ENCODE measurements around the gene FPGS. TPM values are rescaled to one million over a fixed set of nuclear protein-coding genes. Genes with fewer than 3 reads are reported as not detected.
"Not testable (repeated sequence)": the region's sequence is repeated elsewhere in the genome, so short reads cannot be mapped to it uniquely, and the experiment has no call there.

FPGS gene
- total RNA-seq, 1 donor from 2014 or later, result 42.4 TPM

- Mint-ChIP-seq H3K27me3 (peaks cover 54% of the 10 kb centered on the region), H3K9me3 (no peaks in the 10 kb centered on the region), H3K4me3 (peak overlapping the region; percentile 64), H3K27ac (no peak overlapping the region), H3K36me3 (no peaks in the 10 kb centered on the region), H3K4me1 (ENCODE audit: unreplicated experiment) (peaks cover 5% of the 10 kb centered on the region)
- DNase-seq (ENCODE audit: extremely low spot score, unreplicated experiment), result no peak
- no peak for TF ChIP-seq CTCF (conservative IDR thresholded peaks at IDR 0.05)
Observed at GRCh38 chr9:127755061-127756060, 47.3 kb upstream of the FPGS start.

GRCh38 chr9:127756233-127756632, 46.4 kb upstream of the FPGS start:
- no peaks in the 10 kb centered on the region for H3K36me3 Mint-ChIP-seq
- H3K27me3 Mint-ChIP-seq, result peaks cover 53% of the 10 kb centered on the region
- peak overlapping the region; percentile 64 for H3K4me3 Mint-ChIP-seq
- H3K27ac Mint-ChIP-seq, result no peak overlapping the region
- TF ChIP-seq CTCF (conservative IDR thresholded peaks at IDR 0.05), result no peak
- H3K9me3 Mint-ChIP-seq, result no peaks in the 10 kb centered on the region
- no peak for DNase-seq (ENCODE audit: extremely low spot score, unreplicated experiment)
- peaks cover 5% of the 10 kb centered on the region for H3K4me1 Mint-ChIP-seq (ENCODE audit: unreplicated experiment)

- H3K4me3 Mint-ChIP-seq; H3K27ac Mint-ChIP-seq; H3K36me3 Mint-ChIP-seq; H3K9me3 Mint-ChIP-seq; H3K4me1 Mint-ChIP-seq (ENCODE audit: unreplicated experiment); DNase-seq (ENCODE audit: extremely low spot score, unreplicated experiment): not testable (repeated sequence)
- peaks cover 50% of the 10 kb centered on the region for H3K27me3 Mint-ChIP-seq
Observed at GRCh38 chr9:127756776-127757175, 45.9 kb upstream of the FPGS start.

- DNase-seq (ENCODE audit: extremely low spot score, unreplicated experiment), result no peak
- H3K27me3 Mint-ChIP-seq, result peaks cover 48% of the 10 kb centered on the region
- H3K27ac Mint-ChIP-seq, result no peak overlapping the region
- H3K4me3 Mint-ChIP-seq, result no peak overlapping the region
- peaks cover 28% of the 10 kb centered on the region for H3K4me1 Mint-ChIP-seq (ENCODE audit: unreplicated experiment)
- H3K36me3 Mint-ChIP-seq, result no peaks in the 10 kb centered on the region
- TF ChIP-seq CTCF (conservative IDR thresholded peaks at IDR 0.05), result no peak
- no peaks in the 10 kb centered on the region for H3K9me3 Mint-ChIP-seq
Observed at GRCh38 chr9:127758843-127759242, 43.8 kb upstream of the FPGS start.

GRCh38 chr9:127761061-127761460, 41.6 kb upstream of the FPGS start:
- Mint-ChIP-seq H3K27ac (no peak overlapping the region), H3K27me3 (peaks cover 53% of the 10 kb centered on the region), H3K4me1 (ENCODE audit: unreplicated experiment) (peaks cover 41% of the 10 kb centered on the region), H3K9me3 (no peaks in the 10 kb centered on the region), H3K36me3 (no peaks in the 10 kb centered on the region), H3K4me3 (no peak overlapping the region)
- DNase-seq (ENCODE audit: extremely low spot score, unreplicated experiment), result no peak
- no peak for TF ChIP-seq CTCF (conservative IDR thresholded peaks at IDR 0.05)

GRCh38 chr9:127761491-127761956, 41.2 kb upstream of the FPGS start:
- TF ChIP-seq CTCF (conservative IDR thresholded peaks at IDR 0.05), result no peak
- peaks cover 54% of the 10 kb centered on the region for H3K27me3 Mint-ChIP-seq
- H3K27ac Mint-ChIP-seq, result no peak overlapping the region
- no peaks in the 10 kb centered on the region for H3K9me3 Mint-ChIP-seq
- DNase-seq (ENCODE audit: extremely low spot score, unreplicated experiment), result no peak
- no peak overlapping the region for H3K4me3 Mint-ChIP-seq
- H3K4me1 Mint-ChIP-seq (ENCODE audit: unreplicated experiment), result peaks cover 41% of the 10 kb centered on the region
- H3K36me3 Mint-ChIP-seq, result no peaks in the 10 kb centered on the region

All from type B pancreatic cell (in vitro differentiated cells).